Tracheal epithelial cell (primary cell): ENCODE data around the gene TERB1. TPM values are rescaled to one million over a fixed set of nuclear protein-coding genes. Genes with fewer than 3 reads are reported as not detected.

ENCODE experiments used
- total RNA-seq: library from RNA; depleted of rRNA; stranded (reverse); fragments of >200 nt; gene quantifications from 2 replicates; pipeline ENCODE4 v1.2.1, GENCODE V29; 2014

The TERB1 gene, protein sequence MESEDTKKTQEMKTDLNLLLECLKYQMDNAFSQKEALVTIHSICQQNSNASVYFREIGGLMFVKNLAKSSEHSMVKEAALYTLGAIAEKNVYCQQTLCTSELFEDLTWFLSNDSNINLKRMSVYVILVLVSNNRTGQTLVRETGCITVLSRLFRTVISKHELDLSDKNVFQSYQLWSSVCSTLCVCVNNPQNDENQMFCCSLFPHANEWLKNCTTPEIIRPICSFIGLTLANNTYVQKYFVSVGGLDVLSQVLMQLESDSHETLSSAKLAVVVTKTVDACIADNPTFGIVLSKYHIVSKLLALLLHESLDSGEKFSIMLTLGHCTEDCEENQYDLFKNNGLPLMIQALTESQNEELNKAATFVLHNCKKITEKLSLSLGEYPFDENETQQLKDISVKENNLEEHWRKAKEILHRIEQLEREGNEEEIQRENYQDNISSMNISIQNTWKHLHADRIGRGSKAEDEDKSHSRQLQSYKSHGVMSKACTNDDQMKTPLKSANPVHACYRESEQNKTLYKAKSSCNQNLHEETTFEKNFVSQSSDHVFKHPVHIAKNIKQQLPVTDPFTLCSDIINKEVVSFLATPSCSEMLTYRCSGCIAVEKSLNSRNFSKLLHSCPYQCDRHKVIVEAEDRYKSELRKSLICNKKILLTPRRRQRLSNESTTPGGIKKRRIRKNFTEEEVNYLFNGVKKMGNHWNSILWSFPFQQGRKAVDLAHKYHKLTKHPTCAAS
- total RNA-seq: 0.21 and 0.24 TPM in 2 replicates

DNA sequence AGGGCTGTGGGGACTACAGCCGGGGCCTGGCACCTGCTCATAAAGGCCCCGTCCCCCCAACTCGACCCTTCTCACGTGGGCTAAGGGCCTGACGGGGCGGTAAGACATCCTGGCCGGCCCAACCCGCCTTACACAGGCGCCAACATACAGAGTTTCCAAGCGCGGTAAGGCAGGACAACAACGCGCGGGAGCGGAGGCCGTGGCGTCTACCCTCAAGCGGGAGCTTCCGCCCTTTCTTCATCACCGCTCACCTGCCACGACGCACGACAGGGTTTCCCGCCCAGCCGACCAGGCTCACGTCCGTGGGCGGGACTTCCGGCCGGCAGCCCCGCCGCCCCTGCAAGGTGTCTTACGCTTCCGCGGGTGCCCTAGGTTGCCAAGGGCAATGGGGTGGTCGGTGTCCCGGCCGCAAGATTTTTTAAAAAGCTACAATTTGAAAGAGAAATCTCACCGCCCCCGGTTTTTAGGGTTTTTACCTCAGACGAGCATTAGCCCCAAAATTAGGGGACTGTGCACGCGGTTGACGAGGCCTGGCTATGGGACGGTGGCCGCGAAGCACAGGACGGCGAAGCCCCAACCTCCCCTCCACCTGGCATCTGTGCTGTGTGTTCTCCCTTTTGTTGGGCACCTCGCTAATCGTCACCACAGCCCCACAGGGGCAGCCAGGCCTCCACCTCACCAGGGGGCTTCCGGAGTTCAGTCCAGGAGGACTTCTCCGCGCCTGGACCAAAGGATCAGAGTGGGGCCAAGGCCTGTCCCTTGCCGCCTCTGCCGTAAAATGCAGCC is at the start of gene TERB1:
TERB1 (minus strand) TSS at position 265 of the 786 bp plus-strand sequence. CDS start 4,786 bp downstream, outside the sequence.

DNA sequence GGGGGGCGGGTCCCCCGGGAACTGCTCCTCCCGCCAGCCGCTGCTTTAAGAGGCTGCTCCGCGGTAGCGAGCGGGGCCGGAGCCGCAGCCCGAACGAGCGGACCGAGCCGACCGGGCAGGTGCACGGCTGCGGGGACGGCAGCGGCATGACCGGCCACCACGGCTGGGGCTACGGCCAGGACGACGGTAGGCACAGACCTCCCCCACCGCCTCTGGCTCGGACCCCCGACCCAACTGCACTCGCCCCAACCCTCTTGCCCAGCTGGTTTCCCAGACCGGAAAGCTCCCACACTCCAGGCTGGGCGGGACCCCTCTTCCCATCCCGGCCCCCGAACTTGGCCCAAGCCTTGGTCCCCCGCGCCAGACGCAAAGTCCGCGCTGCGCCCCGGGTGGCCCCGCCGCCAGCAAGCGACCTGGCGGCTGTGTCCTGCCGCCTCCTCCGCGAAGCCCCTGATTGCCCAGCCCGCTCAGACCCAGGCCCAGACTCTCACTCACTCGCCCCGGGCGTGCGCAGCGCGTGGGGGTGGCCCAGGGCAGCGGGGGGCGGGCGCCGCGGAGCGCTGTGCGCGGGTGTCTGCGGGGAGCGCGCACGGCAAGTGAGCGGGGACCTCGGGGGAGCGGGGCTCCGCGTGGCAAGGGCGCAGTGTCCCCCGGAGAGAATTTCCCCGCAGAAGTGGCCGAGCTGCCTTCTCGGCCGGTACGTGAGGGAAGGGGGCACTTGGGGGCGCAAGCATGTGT is 43.1 kb upstream of the TERB1 start, which contains the start of gene CA7:
CA7 (plus strand) TSS at position 73 of the 738 bp plus-strand sequence; CDS start at position 147, 74 bp downstream.

DNA sequence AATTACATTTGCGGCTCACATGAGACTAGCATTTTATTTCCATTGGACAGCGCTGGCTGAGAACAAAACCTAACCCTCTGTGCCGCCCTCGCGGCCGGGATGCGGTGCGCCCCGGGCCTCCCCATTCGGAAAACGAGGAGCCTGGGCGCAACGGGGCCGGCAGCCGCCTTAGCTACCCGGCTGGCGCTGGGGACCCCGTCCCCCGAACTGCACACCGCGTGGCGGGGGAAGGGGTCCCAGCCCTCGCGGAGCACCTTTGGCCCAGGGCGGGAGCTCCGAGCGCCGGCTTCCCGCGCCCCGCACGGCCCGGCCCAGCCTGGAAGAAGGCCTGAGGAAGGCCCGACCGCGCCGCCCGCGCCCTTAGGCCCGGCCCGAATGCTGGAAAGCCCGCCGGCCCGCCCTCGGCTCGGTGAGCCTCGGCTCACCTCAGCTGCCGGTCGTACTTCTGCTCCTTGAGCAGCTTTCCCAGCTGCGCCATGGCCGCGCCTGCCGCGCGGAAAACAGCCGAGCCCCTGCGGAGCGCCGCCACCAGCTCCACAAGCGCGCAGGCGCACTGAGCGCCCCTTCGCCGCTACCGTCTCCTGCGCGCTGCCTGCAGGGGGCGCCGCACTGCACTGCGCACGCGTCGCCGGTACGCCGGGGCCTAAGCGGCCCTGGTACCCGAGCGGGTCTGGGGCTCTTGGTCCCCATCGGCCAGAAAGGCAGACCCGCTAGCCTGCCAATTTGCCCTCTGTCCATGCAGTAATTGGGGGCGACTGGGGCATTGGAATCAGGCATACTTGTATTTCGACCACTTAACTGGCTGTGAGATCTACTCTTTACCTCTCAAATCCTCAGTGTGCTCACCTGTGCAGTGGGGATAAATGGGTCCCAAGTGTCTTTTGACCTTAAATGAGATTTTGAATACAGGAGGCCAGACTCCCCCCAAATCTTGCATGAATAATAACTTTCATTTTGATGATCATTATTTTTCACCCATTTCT is 29.3 kb upstream of the TERB1 start, which contains the start of gene NAE1:
NAE1 (minus strand) TSS at position 555 of the 983 bp plus-strand sequence; CDS start at position 478, 77 bp downstream.

DNA sequence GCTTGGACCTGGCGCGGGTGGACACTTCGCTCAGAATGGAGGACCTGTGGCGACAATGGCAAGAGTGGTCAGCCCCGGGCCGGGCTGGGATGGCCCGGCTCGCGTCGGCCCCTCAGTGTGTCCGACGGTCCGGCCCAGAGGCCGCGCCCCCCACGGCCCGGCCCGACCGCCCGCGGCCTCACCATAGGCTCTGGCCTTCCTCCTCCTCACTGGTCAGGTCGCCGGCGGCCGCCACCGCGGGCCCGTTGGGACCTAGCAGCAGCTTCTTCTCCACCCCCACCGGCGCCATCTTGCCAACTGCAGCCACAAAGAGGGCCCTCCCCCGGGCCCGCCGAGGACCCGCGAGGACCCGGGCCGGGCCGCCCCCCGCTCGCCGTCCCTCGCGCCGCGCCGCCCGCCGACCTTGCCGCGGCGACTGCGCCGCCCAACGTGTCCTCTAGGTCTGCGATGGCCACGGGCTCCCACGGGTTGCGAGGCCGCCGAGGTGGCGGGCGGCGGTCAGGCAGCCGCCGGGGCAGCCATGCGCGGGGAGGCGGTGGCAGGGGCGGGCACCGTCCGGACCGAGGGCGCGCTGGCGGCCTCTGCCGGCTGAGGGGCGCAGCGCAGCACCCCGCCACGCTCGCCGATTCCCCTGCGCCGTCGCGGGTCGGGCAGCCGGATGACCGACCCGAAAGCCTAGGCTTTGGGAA is 49.9 kb downstream of the TERB1 start, which contains the start of gene DYNC1LI2:
DYNC1LI2 (minus strand) TSS at position 307 of the 689 bp plus-strand sequence; CDS start at position 289, 18 bp downstream.

Other genes with a start within 250 kb of the TERB1 start
- 16.4 and 72.1 TPM in 2 replicates for gene CKLF, start 249.0 kb downstream of the TERB1 start, total RNA-seq
- gene CMTM1, start 235.1 kb downstream of the TERB1 start, total RNA-seq: 1.7 TPM in 1 of 2 replicates, not detected in the other
- gene CMTM2, start 222.1 kb downstream of the TERB1 start, total RNA-seq: not detected in 2 replicates
- 0.43 and 15.9 TPM in 2 replicates for gene CMTM3, start 196.9 kb downstream of the TERB1 start, total RNA-seq
- gene CMTM4, start 104.8 kb downstream of the TERB1 start, total RNA-seq: 48.0 and 92.3 TPM in 2 replicates
- 101 and 125 TPM in 2 replicates for gene DYNC1LI2, start 50.0 kb downstream of the TERB1 start, total RNA-seq
- 78.6 and 87.2 TPM in 2 replicates for gene NAE1, start 29.4 kb upstream of the TERB1 start, total RNA-seq
- not detected in 2 replicates for gene CA7, start 42.8 kb upstream of the TERB1 start, total RNA-seq
- 9.6 and 15.3 TPM in 2 replicates for gene PDP2, start 78.9 kb upstream of the TERB1 start, total RNA-seq
- gene CDH16, start 117.3 kb upstream of the TERB1 start, total RNA-seq: 2.1 and 4.3 TPM in 2 replicates
- gene RRAD, start 124.0 kb upstream of the TERB1 start, total RNA-seq: 62.4 and 118 TPM in 2 replicates
- gene CIAO2B, start 132.8 kb upstream of the TERB1 start, total RNA-seq: 189 and 217 TPM in 2 replicates
- 40.0 and 189 TPM in 2 replicates for gene CES2, start 133.9 kb upstream of the TERB1 start, total RNA-seq
- 2.7 and 5.3 TPM in 2 replicates for gene CES3, start 159.7 kb upstream of the TERB1 start, total RNA-seq
- 1.3 and 2.2 TPM in 2 replicates for gene CES4A, start 187.0 kb upstream of the TERB1 start, total RNA-seq
- gene CBFB, start 227.6 kb upstream of the TERB1 start, total RNA-seq: 95.7 and 123 TPM in 2 replicates